ENCODE measurements around the gene CNTNAP2.
"Not testable (repeated sequence)": the region's sequence is repeated elsewhere in the genome, so short reads cannot be mapped to it uniquely, and the experiment has no call there.

GRCh38 chr7:148462774-148463173 lies 2346.2 kb downstream of the CNTNAP2 start:
- TF ChIP-seq, protein P1, sequence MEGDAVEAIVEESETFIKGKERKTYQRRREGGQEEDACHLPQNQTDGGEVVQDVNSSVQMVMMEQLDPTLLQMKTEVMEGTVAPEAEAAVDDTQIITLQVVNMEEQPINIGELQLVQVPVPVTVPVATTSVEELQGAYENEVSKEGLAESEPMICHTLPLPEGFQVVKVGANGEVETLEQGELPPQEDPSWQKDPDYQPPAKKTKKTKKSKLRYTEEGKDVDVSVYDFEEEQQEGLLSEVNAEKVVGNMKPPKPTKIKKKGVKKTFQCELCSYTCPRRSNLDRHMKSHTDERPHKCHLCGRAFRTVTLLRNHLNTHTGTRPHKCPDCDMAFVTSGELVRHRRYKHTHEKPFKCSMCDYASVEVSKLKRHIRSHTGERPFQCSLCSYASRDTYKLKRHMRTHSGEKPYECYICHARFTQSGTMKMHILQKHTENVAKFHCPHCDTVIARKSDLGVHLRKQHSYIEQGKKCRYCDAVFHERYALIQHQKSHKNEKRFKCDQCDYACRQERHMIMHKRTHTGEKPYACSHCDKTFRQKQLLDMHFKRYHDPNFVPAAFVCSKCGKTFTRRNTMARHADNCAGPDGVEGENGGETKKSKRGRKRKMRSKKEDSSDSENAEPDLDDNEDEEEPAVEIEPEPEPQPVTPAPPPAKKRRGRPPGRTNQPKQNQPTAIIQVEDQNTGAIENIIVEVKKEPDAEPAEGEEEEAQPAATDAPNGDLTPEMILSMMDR (IDR thresholded peaks at IDR 0.05): not testable (repeated sequence)
- not testable (repeated sequence) for TF ChIP-seq POLR2AphosphoS5, POLR2A, EP300 (IDR thresholded peaks at IDR 0.05)

Measured in stomach (tissue), 4 donors.